Measurements from ENCODE around the gene CT47B1.

- TF ChIP-seq, protein P1, sequence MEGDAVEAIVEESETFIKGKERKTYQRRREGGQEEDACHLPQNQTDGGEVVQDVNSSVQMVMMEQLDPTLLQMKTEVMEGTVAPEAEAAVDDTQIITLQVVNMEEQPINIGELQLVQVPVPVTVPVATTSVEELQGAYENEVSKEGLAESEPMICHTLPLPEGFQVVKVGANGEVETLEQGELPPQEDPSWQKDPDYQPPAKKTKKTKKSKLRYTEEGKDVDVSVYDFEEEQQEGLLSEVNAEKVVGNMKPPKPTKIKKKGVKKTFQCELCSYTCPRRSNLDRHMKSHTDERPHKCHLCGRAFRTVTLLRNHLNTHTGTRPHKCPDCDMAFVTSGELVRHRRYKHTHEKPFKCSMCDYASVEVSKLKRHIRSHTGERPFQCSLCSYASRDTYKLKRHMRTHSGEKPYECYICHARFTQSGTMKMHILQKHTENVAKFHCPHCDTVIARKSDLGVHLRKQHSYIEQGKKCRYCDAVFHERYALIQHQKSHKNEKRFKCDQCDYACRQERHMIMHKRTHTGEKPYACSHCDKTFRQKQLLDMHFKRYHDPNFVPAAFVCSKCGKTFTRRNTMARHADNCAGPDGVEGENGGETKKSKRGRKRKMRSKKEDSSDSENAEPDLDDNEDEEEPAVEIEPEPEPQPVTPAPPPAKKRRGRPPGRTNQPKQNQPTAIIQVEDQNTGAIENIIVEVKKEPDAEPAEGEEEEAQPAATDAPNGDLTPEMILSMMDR (IDR thresholded peaks at IDR 0.05; ENCODE audit: poor library complexity, severe bottlenecking) = no peak
- no peak for TF ChIP-seq RAD21 (conservative IDR thresholded peaks at IDR 0.05)
Observed at GRCh38 chrX:120857240-120857639, 18.4 kb downstream of the CT47B1 start.

All from neural cell (in vitro differentiated cells).